Heart left ventricle (tissue), 16 donors: Measurements from ENCODE around the gene POLR2J2. TPM values are rescaled to one million over a fixed set of nuclear protein-coding genes. Genes with fewer than 3 reads are reported as not detected.
"Not testable (repeated sequence)": the region's sequence is repeated elsewhere in the genome, so short reads cannot be mapped to it uniquely, and the experiment has no call there.

Experiments
- ATAC-seq, 4 donors: fragments of 200-7000 bp; cut with Tn5 transposase; one replicate each; pipeline ENCODE4 v1.9.1; 2020 to 2022; ENCODE audit warnings: moderate library complexity in 4 of 4, mild to moderate bottlenecking in 3 of 4, moderate number of reproducible peaks in 1 of 4
- DNase-seq, 5 donors: peaks; one replicate each; pipeline ENCODE4 v3.0.0-alpha.2; 2020
- H3K27ac ChIP-seq, 12 donors: fragments of 200-600 bp; sonication (generic) in 4 of 12; one replicate each; pipeline versions ENCODE4 v1.5.0 to v1.8.0; 2016 to 2022; ENCODE audit warnings: mild to moderate bottlenecking in 2 of 12
- H3K27me3 ChIP-seq, 9 donors: fragments of 200-600 bp; sonication (generic) in 2 of 9; one replicate each; pipeline versions ENCODE4 v1.5.1 to v1.8.0; 2016 to 2022; ENCODE audit warnings: mild to moderate bottlenecking in 3 of 9
- H3K36me3 ChIP-seq, 9 donors: fragments of 200-600 bp; sonication (generic) in 2 of 9; one replicate each; pipeline versions ENCODE4 v1.5.0 to v1.8.0; 2018 to 2022; ENCODE audit warnings: mild to moderate bottlenecking in 2 of 9
- H3K4me1 ChIP-seq, 12 donors: fragments of 200-600 bp; sonication (generic) in 4 of 12; one replicate each; pipeline versions ENCODE4 v1.5.0 to v1.8.0; 2016 to 2022; ENCODE audit warnings: mild to moderate bottlenecking in 3 of 12
- H3K4me3 ChIP-seq, 12 donors: fragments of 200-600 bp; sonication (generic) in 4 of 12; one replicate each; pipeline versions ENCODE4 v1.5.0 to v1.8.0; 2017 to 2022; ENCODE audit warnings: mild to moderate bottlenecking in 9 of 12, moderate library complexity in 4 of 12
- H3K9me3 ChIP-seq, 12 donors: fragments of 200-600 bp; sonication (generic) in 4 of 12; one replicate each; pipeline versions ENCODE4 v1.5.0 to v1.8.0; 2016 to 2022; ENCODE audit warnings: mild to moderate bottlenecking in 1 of 12
- WGBS, 4 donors: extraction: QIAGEN DNeasy Blood & Tissue Kit in 2 of 4; methylation state at CpG; one replicate each; pipeline versions ENCODE4 v1.1.5 to v1.1.7; 2013 to 2018; 5-methylcytosine and 5-hydroxymethylcytosine counted together
- intact Hi-C, 10 donors: fragments of 100-400 bp; cut with DNase I; formaldehyde crosslinking; loops; one replicate each; pipeline versions ENCODE4 v1.11.1 to v1.14.2; 2022
- polyA plus RNA-seq, 2 donors: library from polyadenylated mRNA; stranded (reverse); fragments of 200-250 nt; gene quantifications; one replicate each; pipeline ENCODE4 v1.2.3, GENCODE V29; 2013
- total RNA-seq, 9 donors: library from RNA; depleted of rRNA in 2 of 9; stranded (reverse); fragments of >200 nt in 2 of 9; fragmentation: NEBNext Ultra II Directional in 3 of 9; extraction: Animal tissue kit (Norgen Biotek cat#: 25700) in 3 of 9; gene quantifications; one replicate each; pipeline versions ENCODE4 v1.1.0 to v1.2.4, GENCODE V29; 2016 to 2023
- donor health status: ischemic (EF 13 %, LVEDD 7.1; RV severe dilation, severe dysfunction).
- donor health status: healthy with polysubstance abuse.
- donor health status: DM: no; HTN: yes; CAD: no.
- donor health status: DM: no; HTN: no; CAD: no.
- donor health status: ischemic (EF 25% LVEDD 6.9; RV normal size, moderate dysfunction).
- donor health status: ischemic (EF 25% LVEDD 5.7; RV mildly dilated, moderate dysfunction).
- donor health status: healthy.
- donor health status: DM: yes; HTN: yes; CAD: no.
- donor health status: ischemic (EF 35%, LVEDD 5.7; RV mildly dilated, moderate dysfunction).
- donor health status: nonischemic (EF 11% LVEDD 7.7; RV severe dilation, severe dysfunction).
- donor health status: DM: yes; HTN: yes; CAD: no.
- donor health status: PGD.
- donor health status: ischemic (EF 29% LVEDD 5.4; RV normal size, mild dysfunction).
- donor health status: nonischemic (EF 23%, LVEDD 6.1; RV moderate dilation, normal function).

POLR2J2 gene
- total and polyA plus RNA-seq, 11 donors = 0.79 to 12.9 (median 3.3) TPM; not detected in 1

DNA sequence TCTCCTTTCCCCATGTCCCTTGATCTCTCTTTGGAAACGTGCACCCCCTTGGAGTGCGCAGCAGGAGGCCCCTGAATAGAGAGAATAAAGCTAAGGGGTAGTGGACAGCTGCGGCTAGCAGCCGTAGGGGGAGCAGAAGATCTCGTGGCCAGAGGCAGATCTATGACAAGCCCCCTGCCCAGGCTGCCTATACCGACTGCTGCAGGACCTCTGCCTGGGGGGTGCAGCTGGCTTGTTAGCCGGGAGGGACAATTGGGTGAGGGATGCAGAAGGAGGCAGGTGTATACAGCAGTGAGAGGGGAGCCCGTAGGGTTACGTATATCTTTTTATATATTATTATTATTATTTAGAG is 469 bp upstream of the POLR2J2 start:
- H3K4me3 ChIP-seq = peak overlapping the region in 6 of 12 donors; percentile 48 to 68 (median 58)
- WGBS, 4 donors = no CpG with 5 or more reads among the region's 9 CpGs

DNA sequence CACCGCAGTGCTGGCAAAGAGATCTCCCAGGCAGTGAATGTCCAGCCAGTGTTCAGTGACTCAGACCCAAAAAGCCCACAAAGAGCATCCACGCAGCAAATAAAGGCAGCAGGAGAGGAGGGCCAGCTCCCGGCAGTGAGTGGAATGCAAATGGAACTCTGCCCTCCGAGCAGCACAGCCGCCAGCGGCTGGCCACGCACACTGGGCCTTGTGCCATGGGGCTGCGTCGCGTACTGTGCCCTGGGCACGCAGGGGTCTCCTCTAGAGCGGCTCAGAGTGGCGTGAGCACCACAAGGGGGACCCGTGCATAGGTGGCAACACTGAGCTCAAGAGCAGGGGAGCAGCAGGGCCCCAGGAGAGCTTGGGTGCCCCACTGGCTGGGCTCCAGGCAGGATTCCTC is 3.9 kb downstream of the POLR2J2 start:
- intact Hi-C loops, H3K27me3 ChIP-seq, H3K27ac ChIP-seq, ATAC-seq, H3K9me3 ChIP-seq, H3K36me3 ChIP-seq, H3K4me1 ChIP-seq, H3K4me3 ChIP-seq: not testable (repeated sequence)
- DNase-seq = peak in 2 of 5 donors; percentile 10 to 12
- WGBS, 4 donors = 77 to 92% methylated on average over 8 to 9 of the region's 14 CpGs; no CpG with 5 or more reads in 2 of the 4 donors

More for the DNA sequence above, 469 bp upstream of the POLR2J2 start:
- H3K27ac ChIP-seq, H3K4me1 ChIP-seq, intact Hi-C loops, H3K27me3 ChIP-seq, DNase-seq, H3K9me3 ChIP-seq, H3K36me3 ChIP-seq: not testable (repeated sequence)
- ATAC-seq = peak in 1 of 4 donors; percentile 1

DNA sequence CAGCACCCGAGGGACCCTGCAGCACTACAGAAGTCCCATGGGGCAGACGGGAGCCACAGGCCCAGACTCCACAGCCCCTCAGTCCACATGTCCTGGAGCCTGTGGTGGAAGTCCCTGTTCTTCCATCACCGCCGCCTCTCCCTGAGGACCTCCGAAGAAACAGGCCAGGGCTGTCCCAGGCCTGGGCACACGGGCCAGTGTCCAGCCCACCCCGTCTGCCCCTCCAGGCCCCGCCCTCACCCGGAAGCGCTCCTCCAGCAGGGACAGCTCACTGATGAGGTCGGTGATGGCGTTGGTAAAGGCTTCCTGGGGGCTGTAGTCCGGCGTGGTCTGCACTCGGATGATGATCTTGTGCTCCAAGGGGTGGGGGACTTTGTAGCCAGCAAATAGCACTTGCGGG is 4.6 kb downstream of the POLR2J2 start:
- H3K9me3 ChIP-seq, H3K36me3 ChIP-seq, H3K4me3 ChIP-seq, DNase-seq, intact Hi-C loops, H3K27ac ChIP-seq, H3K4me1 ChIP-seq, H3K27me3 ChIP-seq: not testable (repeated sequence)
- no CpG with 5 or more reads among the region's 16 CpGs for WGBS, 4 donors
- peak in 1 of 4 donors; percentile 6 for ATAC-seq

DNA sequence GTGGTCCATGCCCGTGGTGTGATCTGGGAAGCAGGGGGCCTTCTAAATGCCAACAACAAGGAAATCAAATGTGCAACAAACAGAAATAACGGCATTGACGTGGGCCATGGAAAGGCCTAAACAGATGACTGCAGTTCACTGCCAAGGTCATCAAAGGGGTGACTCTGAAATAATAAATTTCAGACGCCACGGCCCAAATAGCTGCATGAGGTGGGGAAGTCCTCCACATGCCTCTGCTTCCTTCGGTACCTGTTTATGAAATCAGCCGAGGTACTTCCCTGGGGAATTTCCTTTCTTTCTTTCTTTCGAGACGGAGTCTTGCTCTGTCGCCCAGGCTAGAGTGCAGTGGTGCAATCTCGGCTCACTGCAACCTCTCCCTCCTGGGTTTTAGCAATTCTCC is 6.7 kb downstream of the POLR2J2 start:
- H3K27ac ChIP-seq, H3K27me3 ChIP-seq, H3K4me1 ChIP-seq, intact Hi-C loops, ATAC-seq, H3K4me3 ChIP-seq, H3K36me3 ChIP-seq, H3K9me3 ChIP-seq, DNase-seq: not testable (repeated sequence)
- WGBS, 4 donors = 69 to 90% (median 73%) methylated on average over 4 of the region's 11 CpGs; no CpG with 5 or more reads in 1 of the 4 donors

DNA sequence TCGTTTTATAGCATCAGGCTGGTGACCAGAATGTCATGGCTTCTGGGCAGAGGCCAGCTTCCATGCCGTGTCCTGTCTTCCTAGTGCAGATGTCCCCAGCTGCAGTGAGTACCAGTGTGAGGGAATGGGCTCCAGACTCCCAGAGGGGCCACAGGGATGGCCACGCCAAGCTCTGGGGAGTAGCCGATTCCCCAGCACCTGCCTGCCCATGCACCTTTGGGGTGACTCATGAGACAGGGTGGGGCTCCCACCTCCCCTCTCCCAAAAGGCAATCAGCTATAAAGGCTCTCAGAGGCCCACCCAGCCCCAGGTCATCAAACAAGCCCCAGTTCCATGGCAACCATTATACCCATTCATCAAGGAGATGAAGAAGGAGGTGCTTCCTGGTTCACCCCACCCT is 21.5 kb downstream of the POLR2J2 start, which contains the start of gene SPDYE2B:
TSS of gene SPDYE2B (plus strand) at position 396 of the 400 bp plus-strand sequence. CDS start 2,030 bp downstream, outside the sequence.
- intact Hi-C loops, H3K9me3 ChIP-seq, H3K27ac ChIP-seq, DNase-seq, H3K36me3 ChIP-seq, H3K4me3 ChIP-seq, H3K27me3 ChIP-seq, H3K4me1 ChIP-seq: not testable (repeated sequence)
- peak in 3 of 4 donors; percentile 10 to 45 (median 34) for ATAC-seq
- WGBS, 4 donors = no CpG with 5 or more reads among the region's 4 CpGs

DNA sequence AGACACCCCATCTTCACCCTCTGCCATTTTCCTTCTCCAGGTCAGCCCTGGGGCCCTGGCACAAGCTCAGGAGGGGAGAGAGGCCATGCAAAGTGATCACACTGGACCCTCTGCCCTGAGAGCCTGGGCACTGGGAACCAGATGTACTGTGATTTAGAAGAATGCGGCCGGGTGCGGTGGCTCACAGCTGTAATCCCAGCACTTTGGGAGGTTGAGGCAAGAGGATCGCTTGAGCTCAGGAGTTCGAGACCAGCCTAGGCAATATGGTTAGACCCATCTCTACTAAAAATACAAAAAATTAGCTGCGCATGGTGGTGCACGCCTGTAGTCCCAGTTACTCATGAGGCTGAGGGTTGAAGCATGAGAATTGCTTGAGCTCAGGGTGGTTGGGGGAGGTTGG is 23.6 kb downstream of the POLR2J2 start:
- H3K36me3 ChIP-seq, H3K9me3 ChIP-seq, intact Hi-C loops, H3K27ac ChIP-seq, H3K27me3 ChIP-seq, H3K4me1 ChIP-seq, H3K4me3 ChIP-seq: not testable (repeated sequence)
- 91 to 99% (median 96%) methylated on average over 5 to 6 of the region's 7 CpGs for WGBS, 4 donors
- ATAC-seq (peak in 1 of 4 donors; percentile 6), DNase-seq (peak in 1 of 5 donors; percentile 50)

DNA sequence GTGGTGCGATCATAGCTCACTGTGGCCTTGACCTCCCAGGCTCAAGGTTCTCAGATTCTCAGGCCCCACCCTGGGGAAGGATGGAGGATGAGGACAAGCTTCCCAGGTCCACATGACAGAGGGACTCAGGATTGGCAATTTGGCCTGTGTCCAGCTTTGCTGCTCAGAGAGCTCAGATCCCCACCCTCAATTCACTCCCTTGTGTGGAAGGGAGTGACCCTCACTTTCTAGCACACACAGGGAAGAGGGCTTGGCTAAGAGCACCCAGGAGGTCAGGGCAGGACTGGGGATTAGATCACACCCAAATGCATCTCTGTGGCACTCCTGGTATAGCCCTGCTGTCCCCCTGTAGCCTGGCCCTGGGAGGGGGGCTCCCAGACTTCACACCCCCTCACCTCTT is 28.1 kb downstream of the POLR2J2 start:
- DNase-seq, ATAC-seq, H3K4me3 ChIP-seq, H3K27me3 ChIP-seq, intact Hi-C loops, H3K4me1 ChIP-seq, H3K9me3 ChIP-seq, H3K36me3 ChIP-seq, H3K27ac ChIP-seq: not testable (repeated sequence)
- WGBS, 4 donors = 71% methylated on average over 1 of the region's 1 CpG; no CpG with 5 or more reads in 3 of the 4 donors

DNA sequence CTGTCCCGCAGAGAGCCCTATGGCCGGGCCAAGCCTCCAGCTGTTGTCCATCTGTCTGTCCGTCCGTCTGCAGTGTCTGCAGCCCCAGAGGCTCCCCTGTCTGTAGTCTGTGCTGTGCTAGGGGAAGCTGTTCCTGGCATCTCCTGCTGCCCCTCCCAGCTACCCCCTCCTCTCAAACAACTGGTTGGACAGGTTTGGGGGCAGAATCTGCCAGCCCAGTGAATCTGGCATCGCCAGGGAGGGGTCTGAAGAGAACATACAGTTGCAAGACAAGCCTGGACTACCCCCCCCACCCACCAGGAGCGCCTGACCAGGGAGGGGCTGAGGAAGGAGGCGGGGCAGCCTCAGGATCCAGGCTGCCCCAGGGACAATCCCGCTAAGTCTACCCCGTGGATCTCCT is 28.8 kb downstream of the POLR2J2 start, which contains the start of gene UPK3BL1:
TSS of gene UPK3BL1 (minus strand) at position 101 of the 400 bp plus-strand sequence. CDS start at position 51, 50 bp downstream.
- H3K27ac ChIP-seq, intact Hi-C loops, H3K36me3 ChIP-seq, H3K4me1 ChIP-seq, H3K27me3 ChIP-seq, H3K9me3 ChIP-seq, DNase-seq, H3K4me3 ChIP-seq: not testable (repeated sequence)
- WGBS, 4 donors = no CpG with 5 or more reads among the region's 9 CpGs
- ATAC-seq = peak in 3 of 4 donors; percentile 42 to 47 (median 44)

DNA sequence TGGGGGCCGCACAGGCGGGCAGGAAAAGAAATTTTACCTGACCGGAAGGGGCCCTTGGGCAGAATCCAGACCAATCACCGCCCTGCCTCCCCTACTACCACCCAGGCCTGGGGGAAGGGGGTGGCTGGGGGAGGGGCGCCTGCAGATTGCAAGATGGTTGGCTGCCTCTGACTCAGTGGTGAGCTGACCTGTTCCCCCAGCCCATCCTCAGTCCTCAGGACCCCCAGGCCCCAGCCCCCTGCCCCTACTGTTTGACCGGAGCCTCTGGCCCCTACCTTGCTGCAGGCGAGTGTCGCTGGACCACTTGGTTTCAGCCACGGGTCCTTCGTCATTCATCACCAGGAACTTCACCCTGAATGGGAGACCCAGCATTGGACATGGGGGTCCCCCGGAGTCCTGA is 32.6 kb downstream of the POLR2J2 start:
- 88 to 96% (median 92%) methylated on average over 6 to 8 of the region's 11 CpGs for WGBS, 4 donors
- peak in 2 of 4 donors; percentile 6 to 23 for ATAC-seq
- H3K27ac ChIP-seq, H3K27me3 ChIP-seq, H3K36me3 ChIP-seq, H3K4me3 ChIP-seq, intact Hi-C loops, H3K9me3 ChIP-seq, H3K4me1 ChIP-seq: not testable (repeated sequence)
- DNase-seq = peak in 4 of 5 donors; percentile 4 to 56 (median 17)

DNA sequence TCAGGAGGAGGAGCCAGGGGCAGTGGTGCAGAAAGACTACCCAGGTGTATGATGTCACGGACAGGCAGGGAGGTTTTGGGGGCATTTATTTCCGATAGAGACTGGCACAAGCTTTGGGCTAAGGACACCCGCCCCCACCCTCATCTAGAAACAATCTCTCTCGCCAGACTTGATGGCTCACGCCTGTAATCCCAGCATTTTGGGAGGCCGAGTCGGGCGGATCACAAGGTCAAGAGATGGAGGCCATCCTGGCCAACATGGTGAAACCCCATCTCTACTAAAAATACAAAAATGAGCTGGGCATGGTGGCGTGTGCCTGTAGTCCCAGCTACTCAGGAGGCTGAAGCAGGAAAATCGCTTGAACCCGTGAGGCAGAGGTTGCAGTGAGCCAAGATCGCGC is 34.5 kb downstream of the POLR2J2 start:
- 84 to 100% (median 89%) methylated on average over 3 to 8 of the region's 13 CpGs for WGBS, 4 donors
- peak in 1 of 5 donors; percentile 10 for DNase-seq

DNA sequence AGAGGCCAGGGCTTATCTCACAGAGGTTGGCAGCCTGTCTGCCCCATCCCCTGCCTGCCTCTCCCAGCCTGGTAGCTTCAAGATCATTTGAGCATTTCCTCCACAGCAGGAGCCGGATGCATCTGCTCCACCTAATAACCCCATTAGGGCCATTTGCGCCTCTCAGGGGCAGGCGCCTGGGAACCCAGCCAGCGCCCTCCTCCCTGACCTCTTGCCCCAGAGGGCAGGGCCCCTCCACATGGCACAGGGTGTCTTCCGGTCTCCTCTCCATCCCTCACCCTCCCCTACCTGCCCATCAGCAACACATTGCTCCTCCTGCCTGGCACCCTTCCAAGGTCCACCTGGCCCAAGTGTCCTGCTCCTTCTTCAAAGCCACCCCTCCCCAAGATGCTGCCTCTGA is 36.1 kb downstream of the POLR2J2 start:
- peak in 3 of 4 donors; percentile 9 to 48 (median 23) for ATAC-seq
- WGBS, 4 donors = 90% methylated on average over 3 of the region's 5 CpGs; no CpG with 5 or more reads in 2 of the 4 donors
- H3K4me1 ChIP-seq, H3K9me3 ChIP-seq, H3K27ac ChIP-seq, DNase-seq, intact Hi-C loops, H3K36me3 ChIP-seq, H3K27me3 ChIP-seq, H3K4me3 ChIP-seq: not testable (repeated sequence)

More for the DNA sequence above, 34.5 kb downstream of the POLR2J2 start:
- intact Hi-C loops, H3K4me3 ChIP-seq, H3K9me3 ChIP-seq, ATAC-seq, H3K4me1 ChIP-seq, H3K27me3 ChIP-seq, H3K36me3 ChIP-seq, H3K27ac ChIP-seq: not testable (repeated sequence)

DNA sequence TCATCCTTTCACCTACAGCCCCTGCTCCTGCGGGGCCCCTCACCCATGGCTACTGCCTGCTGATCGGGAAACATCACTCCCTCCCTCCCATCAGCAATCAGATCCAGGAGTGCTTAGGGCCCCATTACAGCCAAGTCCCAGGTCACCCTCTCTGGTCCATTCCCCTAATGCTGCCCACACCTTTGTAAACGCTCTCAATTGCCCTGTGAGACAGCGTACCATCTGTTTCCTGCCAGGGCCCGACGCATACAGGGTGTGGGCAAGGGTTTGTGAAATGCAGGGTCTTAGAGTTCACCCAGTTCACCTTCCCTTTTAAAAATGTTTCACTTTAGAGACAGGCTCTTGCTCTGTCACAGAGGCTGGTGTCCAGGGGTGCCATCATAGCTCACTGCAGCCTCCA is 37.2 kb downstream of the POLR2J2 start:
- WGBS, 4 donors = 75 to 89% (median 85%) methylated on average over 2 to 3 of the region's 6 CpGs
- H3K4me1 ChIP-seq, H3K27me3 ChIP-seq, ATAC-seq, intact Hi-C loops, H3K36me3 ChIP-seq, H3K27ac ChIP-seq, H3K9me3 ChIP-seq, H3K4me3 ChIP-seq: not testable (repeated sequence)
- DNase-seq = peak in 3 of 5 donors; percentile 9 to 18 (median 11)
